NCI-H2107 treated with DMSO at 0.1 percent for 48 hours (cell line): ENCODE data around the gene KRTAP12-2.
A peak's percentile ranks its signal among the peaks of the same experiment; 100 is the strongest.

Source experiments
- DNase-seq: peaks from one replicate; lab custom pipeline; 2025; ENCODE audit not compliant: unreplicated experiment; lab: John Stamatoyannopoulos, UW

KRTAP12-2 gene

GRCh38 chr21:44666401-44667320 is at the start of gene KRTAP12-2:
Gene KRTAP12-2 (minus strand): TSS chr21:44666927. CDS start chr21:44666886, 41 bp downstream.
- DNase-seq: no peak

GRCh38 chr21:44714905-44715304 is 48.2 kb upstream of the KRTAP12-2 start:
- no peak for DNase-seq

GRCh38 chr21:44713846-44714245 is 47.1 kb upstream of the KRTAP12-2 start:
- no peak for DNase-seq

GRCh38 chr21:44713130-44713529 is 46.4 kb upstream of the KRTAP12-2 start:
- no peak for DNase-seq

- no peak for DNase-seq
Observed at GRCh38 chr21:44712203-44713028, 45.7 kb upstream of the KRTAP12-2 start.

- peak; percentile 67 for DNase-seq
Observed at GRCh38 chr21:44711327-44712202, 44.8 kb upstream of the KRTAP12-2 start, which contains the start of gene TSPEAR. Gene TSPEAR (minus strand): TSS chr21:44711572. CDS start chr21:44711514, 58 bp downstream.

- peak; percentile 95 for DNase-seq
Observed at GRCh38 chr21:44710756-44711326, 44.1 kb upstream of the KRTAP12-2 start.

- no peak for DNase-seq
Observed at GRCh38 chr21:44710294-44710665, 43.6 kb upstream of the KRTAP12-2 start.

GRCh38 chr21:44709426-44710293 is 42.9 kb upstream of the KRTAP12-2 start:
- DNase-seq: peak; percentile 60

GRCh38 chr21:44708866-44709425 is 42.2 kb upstream of the KRTAP12-2 start:
- DNase-seq: no peak

- no peak for DNase-seq
Observed at GRCh38 chr21:44708213-44708865, 41.6 kb upstream of the KRTAP12-2 start.

- no peak for DNase-seq
Observed at GRCh38 chr21:44706706-44707581, 40.2 kb upstream of the KRTAP12-2 start.

- no peak for DNase-seq
Observed at GRCh38 chr21:44706026-44706705, 39.4 kb upstream of the KRTAP12-2 start.

- DNase-seq: no peak
Observed at GRCh38 chr21:44704636-44705001, 37.9 kb upstream of the KRTAP12-2 start.

- DNase-seq: no peak
Observed at GRCh38 chr21:44703731-44704635, 37.3 kb upstream of the KRTAP12-2 start.
